H9 (cell line): ENCODE results near the gene CLDND1. TPM values are rescaled to one million over a fixed set of nuclear protein-coding genes. Genes with fewer than 3 reads are reported as not detected.

Experiments used
- DNase-seq: peaks from one replicate; pipeline ENCODE4 v3.0.0-alpha.2; 2017
- H2AFZ ChIP-seq: one replicate; pipeline ENCODE4 v1.6.1; 2013; ENCODE audit warnings: mild to moderate bottlenecking, low read length, control low read depth, moderate library complexity
- H2AK5ac ChIP-seq: 2 replicates; pipeline ENCODE4 v1.6.1; 2013; ENCODE audit warnings: low read length, control low read depth, mixed read lengths; ENCODE audit not compliant: insufficient read length
- H2BK120ac ChIP-seq: one replicate; pipeline ENCODE4 v1.6.1; 2013; ENCODE audit warnings: low read depth, mild to moderate bottlenecking, low read length, control low read depth, inconsistent platforms; ENCODE audit not compliant: poor library complexity, severe bottlenecking
- H2BK12ac ChIP-seq: 2 replicates; pipeline ENCODE4 v1.6.1; 2013; ENCODE audit warnings: low read length, control low read depth, mixed read lengths, low read depth; ENCODE audit not compliant: insufficient read length
- H2BK15ac ChIP-seq: 2 replicates; pipeline ENCODE4 v1.6.1; 2013; ENCODE audit warnings: low read depth, low read length, control low read depth
- H2BK20ac ChIP-seq: one replicate; pipeline ENCODE4 v1.6.1; 2013; ENCODE audit warnings: low read depth, mild to moderate bottlenecking, low read length, control low read depth, inconsistent platforms; ENCODE audit not compliant: poor library complexity, severe bottlenecking
- H2BK5ac ChIP-seq: 2 replicates; pipeline ENCODE4 v1.6.1; 2013; ENCODE audit warnings: low read length, control low read depth, mixed read lengths; ENCODE audit not compliant: insufficient read length
- H3K14ac ChIP-seq: 2 replicates; pipeline ENCODE4 v1.6.1; 2013; ENCODE audit warnings: low read length, control low read depth; ENCODE audit not compliant: insufficient read depth
- H3K18ac ChIP-seq: 2 replicates; pipeline ENCODE4 v1.6.1; 2013; ENCODE audit warnings: low read depth, mild to moderate bottlenecking, mixed read lengths, low read length, control low read depth; ENCODE audit not compliant: insufficient read length
- H3K23ac ChIP-seq: 2 replicates; pipeline ENCODE4 v1.6.1; 2013; ENCODE audit warnings: low read length, control low read depth, mixed read lengths, low read depth; ENCODE audit not compliant: insufficient read length
- H3K23me2 ChIP-seq: 2 replicates; pipeline ENCODE4 v1.6.1; 2013; ENCODE audit warnings: low read depth, mild to moderate bottlenecking, mixed read lengths, low read length, control low read depth; ENCODE audit not compliant: insufficient read length, poor library complexity, severe bottlenecking
- H3K27ac ChIP-seq: 2 replicates; pipeline ENCODE4 v1.5.1; 2013; ENCODE audit warnings: low read length, control low read depth, mixed read lengths, low read depth; ENCODE audit not compliant: insufficient read length
- H3K27me3 ChIP-seq: 2 replicates; pipeline ENCODE4 v1.6.1; 2013; ENCODE audit warnings: low read length, control low read depth, inconsistent platforms; ENCODE audit not compliant: insufficient read depth
- H3K4ac ChIP-seq: 2 replicates; pipeline ENCODE4 v1.6.1; 2013; ENCODE audit warnings: low read depth, mild to moderate bottlenecking, control low read depth, inconsistent platforms, low read length, moderate library complexity
- H3K4me1 ChIP-seq: 2 replicates; pipeline ENCODE4 v1.6.1; 2013; ENCODE audit warnings: low read length, control low read depth, inconsistent platforms; ENCODE audit not compliant: insufficient read depth
- H3K4me2 ChIP-seq: 2 replicates; pipeline ENCODE4 v1.6.1; 2013; ENCODE audit warnings: low read length, control low read depth, mixed read lengths; ENCODE audit not compliant: insufficient read length, insufficient read depth
- H3K56ac ChIP-seq: 2 replicates; pipeline ENCODE4 v1.6.1; 2013; ENCODE audit warnings: low read depth, mild to moderate bottlenecking, mixed read lengths, low read length, control low read depth; ENCODE audit not compliant: insufficient read length
- H3K79me1 ChIP-seq: 2 replicates; pipeline ENCODE4 v1.6.1; 2013; ENCODE audit warnings: low read depth, mild to moderate bottlenecking, moderate library complexity, low read length, control low read depth, inconsistent platforms; ENCODE audit not compliant: insufficient read depth, poor library complexity, severe bottlenecking
- H3K79me2 ChIP-seq: 2 replicates; pipeline ENCODE4 v1.6.1; 2013; ENCODE audit warnings: low read length, control low read depth, inconsistent platforms; ENCODE audit not compliant: insufficient read depth
- H3K9ac ChIP-seq: 2 replicates; pipeline ENCODE4 v1.6.1; 2013; ENCODE audit warnings: low read length, control low read depth, mixed read lengths; ENCODE audit not compliant: insufficient read length; ENCODE audit errors: extremely low read depth
- H3K9me3 ChIP-seq: one replicate; pipeline ENCODE4 v1.6.1; 2013; ENCODE audit warnings: low read depth, low read length, inconsistent platforms; ENCODE audit not compliant: control insufficient read depth
- H3T11ph ChIP-seq: one replicate; pipeline ENCODE4 v1.6.1; 2013; ENCODE audit warnings: mild to moderate bottlenecking, low read length, control low read depth, inconsistent platforms
- H4K20me1 ChIP-seq: one replicate; pipeline ENCODE4 v1.6.1; 2013; ENCODE audit not compliant: control insufficient read depth, insufficient read length, insufficient read depth
- H4K5ac ChIP-seq: 2 replicates; pipeline ENCODE4 v1.6.1; 2013; ENCODE audit warnings: low read depth, mild to moderate bottlenecking, mixed read lengths, low read length, control low read depth; ENCODE audit not compliant: insufficient read length
- H4K8ac ChIP-seq: replicated peaks from 2 replicates; pipeline ENCODE4 v1.6.1; 2013; ENCODE audit warnings: low read length, control low read depth, mixed read lengths, low read depth; ENCODE audit not compliant: insufficient read length
- H4K91ac ChIP-seq: 2 replicates; pipeline ENCODE4 v1.6.1; 2013; ENCODE audit warnings: low read depth, mild to moderate bottlenecking, moderate library complexity, mixed read lengths, low read length, control low read depth; ENCODE audit not compliant: insufficient read length
- H3K27ac Mint-ChIP-seq, 3 experiments: 2 replicates in 2 of 3; 3 replicates in 1 of 3; pipeline ENCODE4 v1.8.0; 2020 to 2021; ENCODE audit warnings: mixed read lengths in 3 of 3, mild to moderate bottlenecking in 1 of 3, moderate library complexity in 1 of 3
- H3K27me3 Mint-ChIP-seq: 2 replicates; pipeline ENCODE4 v1.8.0; 2021; ENCODE audit warnings: low read depth, mild to moderate bottlenecking, moderate library complexity, mixed read lengths
- H3K36me3 Mint-ChIP-seq, 3 experiments: 2 replicates in 2 of 3; 3 replicates in 1 of 3; pipeline ENCODE4 v1.8.0; 2020 to 2021; ENCODE audit warnings: low read depth in 3 of 3, mixed read lengths in 3 of 3; ENCODE audit not compliant: insufficient read depth in 1 of 3
- H3K4me1 Mint-ChIP-seq, 2 experiments: 2 replicates each; pipeline ENCODE4 v1.8.0; 2020; ENCODE audit warnings: mixed read lengths in 2 of 2
- H3K4me3 Mint-ChIP-seq, 2 experiments: 2 replicates in 1 of 2; 3 replicates in 1 of 2; pipeline ENCODE4 v1.8.0; 2020 to 2021; ENCODE audit warnings: mild to moderate bottlenecking in 2 of 2, mixed read lengths in 2 of 2, moderate library complexity in 1 of 2
- H3K9me3 Mint-ChIP-seq, 2 experiments: 2 replicates in 1 of 2; 3 replicates in 1 of 2; pipeline ENCODE4 v1.8.0; 2020; ENCODE audit warnings: mild to moderate bottlenecking in 2 of 2, mixed read lengths in 2 of 2, moderate library complexity in 1 of 2
- CTCF ChIP-seq: fragments of 200-600 bp; sonication (generic); conservative IDR thresholded peaks from 3 replicates; pipeline ENCODE4 v1.8.0; 2021; ENCODE audit warnings: antibody characterized with exemption, mild to moderate bottlenecking
- WGBS: extraction: QIAGEN DNeasy Blood & Tissue Kit; methylation state at CpG from one replicate; pipeline ENCODE4 v1.1.7; 2013; ENCODE audit warnings: missing lambda C conversion rate, low lambda C conversion rate, mixed read lengths; ENCODE audit not compliant: insufficient read length; ENCODE audit errors: extremely low coverage; 5-methylcytosine and 5-hydroxymethylcytosine counted together
- total RNA-seq: library from RNA; stranded (reverse); gene quantifications from 2 replicates; pipeline ENCODE4 v1.2.1, GENCODE V29; 2021

CLDND1 gene
- total RNA-seq, 1 experiment from 2014 or later = 83.0 TPM

- Histone ChIP-seq H3T11ph (no peak overlapping the region), H3K9ac (peak overlapping the region; percentile 99), H2BK5ac (no peak overlapping the region), H3K14ac (peak overlapping the region; percentile 92; the same call in 1 of the 2 replicates), H3K79me2 (peaks cover 11% of the 10 kb centered on the region; the same call in 1 of the 2 replicates), H2AFZ (peak overlapping the region; percentile 2), H3K18ac (peak overlapping the region; percentile 78), H2BK20ac (no peak overlapping the region), H3K4me2 (peak overlapping the region; percentile 98), H2BK120ac (no peak overlapping the region), H4K91ac (no peak overlapping the region), H2BK12ac (peak overlapping the region; percentile 36), H3K4ac (no peak overlapping the region), H3K27me3 (no peaks in the 10 kb centered on the region), H2AK5ac (no peak overlapping the region), H3K4me1 (peaks cover under 1% of the 10 kb centered on the region; the same call in 1 of the 2 replicates), H3K79me1 (no peaks in the 10 kb centered on the region), H3K27ac (peak overlapping the region; percentile 70), H4K20me1 (no peaks in the 10 kb centered on the region), H4K8ac (no peak overlapping the region), H3K23ac (peak overlapping the region; percentile 76), H2BK15ac (no peak overlapping the region), H4K5ac (peak overlapping the region; percentile 82), H3K9me3 (no peaks in the 10 kb centered on the region), H3K23me2 (peaks cover 9% of the 10 kb centered on the region), H3K56ac (no peak overlapping the region)
- H3K27ac Mint-ChIP-seq = peak overlapping the region; percentile 78 to 94 (median 94)
- peak overlapping the region; percentile 86 to 96 for H3K4me3 Mint-ChIP-seq
- H3K9me3 Mint-ChIP-seq = no peaks in the 10 kb centered on the region
- peaks cover 12 to 37% (median 30%) of the 10 kb centered on the region in 3 experiments for H3K36me3 Mint-ChIP-seq
- no peak for DNase-seq
- peaks cover 24 to 35% of the 10 kb centered on the region in 2 experiments for H3K4me1 Mint-ChIP-seq
- TF ChIP-seq CTCF = no peak
- WGBS = no CpG with 5 or more reads among the region's 16 CpGs
- no peaks in the 10 kb centered on the region for H3K27me3 Mint-ChIP-seq
These were observed 682 bp downstream of the CLDND1 start for GRCh38 chr3:98521897-98522543.
